AG08396 (cell line): Measurements from ENCODE around the gene EMILIN1.
A peak's percentile ranks its signal among the peaks of the same experiment; 100 is the strongest.

Source experiments
- DNase-seq: peaks from one replicate; pipeline ENCODE4 v3.0.0; 2012; ENCODE audit warnings: low spot score, mixed read lengths

Gene EMILIN1

DNA sequence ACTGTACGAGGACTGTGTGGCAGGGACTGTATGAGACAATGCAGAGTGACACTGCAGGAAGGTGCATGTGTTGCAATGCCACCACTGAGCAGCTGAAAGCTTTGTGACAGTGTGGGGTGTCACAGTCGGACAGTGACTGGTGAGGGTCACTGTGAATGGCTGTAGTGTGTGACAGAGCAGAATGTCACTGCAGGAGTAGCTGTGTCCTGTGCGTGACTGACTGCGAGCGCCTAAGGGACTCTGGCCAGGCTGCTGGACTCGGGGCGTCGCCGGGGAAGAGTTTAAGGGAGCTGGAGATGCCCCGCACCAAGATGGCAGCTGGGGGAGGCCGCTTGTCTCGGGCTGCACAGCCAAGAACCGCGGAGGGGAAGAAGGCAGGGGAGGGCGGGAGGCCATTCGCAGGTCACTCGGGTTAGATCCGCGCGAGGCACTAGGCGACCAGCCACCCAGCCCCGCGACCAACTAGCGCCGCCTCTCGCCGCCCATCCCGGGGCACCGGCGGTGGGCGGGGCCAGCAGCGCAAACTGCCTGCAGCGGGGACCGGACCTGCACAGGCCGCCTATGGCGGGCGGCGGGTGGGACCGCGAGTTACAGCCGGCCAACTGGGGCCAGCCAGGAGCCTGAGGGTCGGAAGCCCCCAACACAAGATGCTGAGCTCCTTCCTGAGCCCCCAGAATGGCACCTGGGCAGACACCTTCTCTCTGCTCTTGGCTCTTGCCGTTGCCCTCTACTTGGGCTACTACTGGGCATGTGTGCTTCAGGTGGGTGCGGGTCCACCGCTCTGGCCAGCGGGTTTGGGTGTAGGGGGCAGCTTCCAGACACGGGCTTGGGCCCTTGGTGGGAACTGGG is 45.1 kb downstream of the EMILIN1 start, which contains the start of gene ABHD1:
ABHD1 (plus strand) TSS at position 514 of the 849 bp plus-strand sequence; CDS start at position 648, 134 bp downstream.
- peak; percentile 66 for DNase-seq

- DNase-seq = no peak
These were observed 46.7 kb downstream of the EMILIN1 start for GRCh38 chr2:27125104-27125503.

- no peak for DNase-seq
These were observed 47.9 kb downstream of the EMILIN1 start for GRCh38 chr2:27126252-27126710.

DNA sequence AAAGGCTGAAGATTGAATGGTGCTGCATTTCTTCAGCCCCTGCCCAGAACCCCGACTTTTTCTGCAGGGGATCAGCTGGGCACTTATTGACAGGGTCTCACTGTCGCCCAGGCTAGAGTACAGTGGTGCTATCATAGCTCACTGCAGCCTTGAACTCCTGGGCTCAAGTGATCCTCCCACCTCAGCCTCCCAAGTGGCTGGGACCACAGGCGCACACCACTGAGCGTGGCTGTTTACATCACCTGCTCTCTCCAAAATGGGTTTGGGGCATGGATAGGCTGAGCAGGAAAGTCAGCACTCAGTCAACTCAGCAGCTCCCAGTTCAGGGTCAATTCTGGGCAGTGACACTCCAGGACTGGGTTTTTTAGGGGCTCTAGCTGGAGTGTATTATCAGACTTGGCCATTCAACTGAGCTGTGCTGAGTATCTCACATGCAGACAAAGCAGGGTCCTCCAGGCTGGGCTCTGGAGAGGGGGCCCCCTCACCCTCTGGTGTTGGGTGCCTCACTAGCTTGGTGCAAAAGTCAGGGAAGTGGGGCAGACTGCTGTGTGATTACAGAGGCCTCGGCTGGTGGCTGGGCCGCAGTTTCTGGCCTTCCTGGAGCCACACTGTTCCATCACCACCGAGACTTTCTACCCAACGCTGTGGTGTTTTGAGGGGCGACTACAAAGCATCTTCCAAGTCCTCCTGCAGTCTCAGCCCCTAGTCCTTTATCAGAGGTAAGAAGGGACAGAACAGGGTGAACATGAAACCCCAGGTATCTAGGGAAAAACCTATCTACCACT is 49.7 kb downstream of the EMILIN1 start:
- DNase-seq = no peak

GRCh38 chr2:27128668-27129571 is 50.5 kb downstream of the EMILIN1 start:
- no peak for DNase-seq

DNA sequence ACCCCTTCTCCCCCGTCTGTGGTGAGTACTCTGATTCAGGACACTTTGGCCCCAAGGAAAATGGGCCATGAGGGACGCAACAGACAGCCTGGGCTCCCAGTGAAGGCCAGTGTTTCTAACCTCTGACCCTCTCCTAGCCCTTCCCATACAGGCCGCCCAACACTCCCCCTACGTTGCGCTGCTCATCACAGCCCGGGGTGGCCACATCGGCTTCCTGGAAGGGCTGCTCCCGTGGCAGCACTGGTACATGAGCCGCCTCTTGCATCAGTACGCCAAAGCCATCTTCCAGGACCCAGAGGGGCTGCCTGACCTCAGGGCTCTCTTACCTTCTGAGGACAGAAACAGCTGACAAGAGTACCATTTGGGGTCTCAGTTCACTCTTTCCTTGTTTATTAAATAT is 52.0 kb downstream of the EMILIN1 start:
- no peak for DNase-seq

DNA sequence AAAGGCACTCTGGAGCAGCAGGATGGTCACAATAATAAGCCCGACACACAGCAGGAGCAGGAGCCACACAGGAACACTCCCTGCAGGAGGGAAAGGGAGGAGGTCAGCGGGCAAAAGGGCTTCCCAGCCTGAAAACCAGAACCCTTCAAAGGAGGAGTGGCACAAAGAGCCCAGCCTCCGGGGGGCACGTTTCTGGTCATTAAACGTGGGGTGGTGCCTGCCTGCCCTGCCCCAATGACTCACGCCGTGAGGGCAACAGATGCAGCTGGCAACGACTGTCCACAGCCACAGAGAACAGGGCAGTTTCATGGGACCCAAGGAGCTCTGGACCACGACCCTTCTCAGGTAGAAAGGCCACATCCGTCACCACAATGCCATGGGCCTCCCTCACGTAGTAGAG is 53.0 kb downstream of the EMILIN1 start:
- no peak for DNase-seq

DNA sequence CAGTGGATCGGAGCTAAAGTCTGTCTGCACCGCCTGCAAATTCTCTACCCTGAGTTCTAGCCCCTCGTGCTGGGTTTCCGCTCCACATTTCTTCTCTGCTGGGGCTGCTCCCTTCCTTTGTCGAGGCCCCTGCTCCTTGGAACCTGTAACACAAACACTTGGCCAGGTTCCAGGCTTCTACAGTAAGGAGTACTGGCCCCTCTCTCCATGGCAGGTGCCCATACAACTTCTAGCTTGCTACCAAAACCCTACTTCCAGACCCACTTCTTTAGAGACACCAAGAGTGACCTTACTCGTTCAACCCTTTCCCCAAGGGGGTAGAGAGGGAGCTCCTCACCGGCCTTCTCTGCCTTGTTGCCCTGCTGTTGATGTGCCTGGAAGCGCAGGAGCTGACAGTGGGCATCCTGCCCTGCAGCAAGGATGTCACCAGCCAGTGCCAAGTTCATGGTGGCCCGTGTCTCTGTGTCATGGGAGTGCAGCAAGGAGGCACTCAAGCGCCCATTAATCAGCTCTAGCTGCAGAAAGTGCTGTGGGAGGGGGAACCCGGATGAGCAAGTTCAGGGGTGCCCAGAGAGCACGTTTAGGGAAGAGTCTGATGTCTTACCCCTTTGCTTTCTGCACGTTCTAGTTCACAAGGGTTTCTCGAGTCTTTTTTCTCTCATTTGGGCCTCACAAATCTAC is 54.9 kb downstream of the EMILIN1 start:
- DNase-seq = no peak

DNA sequence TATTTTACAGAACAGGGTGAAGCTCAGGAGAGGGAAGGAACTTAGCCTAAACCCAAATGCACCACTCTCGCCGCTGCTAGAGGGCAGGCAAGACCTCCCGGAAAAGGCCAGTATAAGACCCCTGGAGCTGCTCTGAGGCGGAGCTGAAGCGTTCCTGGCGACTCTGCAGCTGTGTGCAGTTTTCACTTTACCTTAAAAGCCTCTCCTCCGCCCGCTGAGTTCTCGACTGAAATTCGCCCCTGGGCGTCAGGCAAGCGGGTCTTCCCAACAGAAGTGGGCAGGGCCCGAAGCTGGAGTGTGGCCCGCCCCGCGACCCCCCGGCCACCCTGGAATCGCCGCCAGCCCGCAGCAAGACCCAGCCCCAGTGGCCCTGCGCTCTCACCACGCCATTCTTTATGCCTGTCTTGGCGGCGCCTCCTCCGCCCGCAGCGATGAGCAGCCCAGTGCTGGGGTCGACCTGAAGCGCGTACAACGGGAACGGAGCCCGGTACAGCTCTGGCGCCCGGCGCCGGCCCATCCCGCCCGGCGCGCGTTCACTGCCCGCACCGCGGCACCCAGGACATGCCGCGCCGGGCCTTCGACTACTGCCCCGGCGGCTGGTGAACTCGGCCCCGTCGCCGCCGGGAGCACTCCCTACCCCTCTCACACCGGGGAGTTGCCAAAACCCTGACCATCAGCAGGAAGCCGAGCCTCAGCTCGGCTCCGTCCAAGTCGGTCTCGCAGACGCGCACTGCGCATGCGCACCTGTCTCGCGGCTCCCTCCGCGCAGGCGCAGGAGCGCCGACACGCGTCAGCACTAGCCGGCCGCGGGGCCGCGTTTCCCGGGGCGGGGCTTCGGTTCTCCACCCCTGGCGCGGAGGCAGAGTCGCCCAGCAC is 55.7 kb downstream of the EMILIN1 start, which contains the start of gene PREB:
PREB (minus strand) TSS at position 732 of the 876 bp plus-strand sequence; CDS start at position 517, 215 bp downstream.
- DNase-seq = peak; percentile 100

- no peak for DNase-seq
These were observed 56.5 kb downstream of the EMILIN1 start for GRCh38 chr2:27134781-27135477.

- no peak for DNase-seq
These were observed 57.1 kb downstream of the EMILIN1 start for GRCh38 chr2:27135478-27135955.
